Stimulated activated CD4-positive, alpha-beta T cell treated with anti-CD3 and anti-CD28 coated beads, Interleukin-4, amount 100 ng/mL, for 1 hour (primary cell): Measurements from ENCODE around the gene POC1A.
"Not testable (repeated sequence)": the region's sequence is repeated elsewhere in the genome, so short reads cannot be mapped to it uniquely, and the experiment has no call there.

Experiments
- DNase-seq: peaks from one replicate; pipeline ENCODE4 v3.0.0-alpha.2; 2020

Gene POC1A

DNA sequence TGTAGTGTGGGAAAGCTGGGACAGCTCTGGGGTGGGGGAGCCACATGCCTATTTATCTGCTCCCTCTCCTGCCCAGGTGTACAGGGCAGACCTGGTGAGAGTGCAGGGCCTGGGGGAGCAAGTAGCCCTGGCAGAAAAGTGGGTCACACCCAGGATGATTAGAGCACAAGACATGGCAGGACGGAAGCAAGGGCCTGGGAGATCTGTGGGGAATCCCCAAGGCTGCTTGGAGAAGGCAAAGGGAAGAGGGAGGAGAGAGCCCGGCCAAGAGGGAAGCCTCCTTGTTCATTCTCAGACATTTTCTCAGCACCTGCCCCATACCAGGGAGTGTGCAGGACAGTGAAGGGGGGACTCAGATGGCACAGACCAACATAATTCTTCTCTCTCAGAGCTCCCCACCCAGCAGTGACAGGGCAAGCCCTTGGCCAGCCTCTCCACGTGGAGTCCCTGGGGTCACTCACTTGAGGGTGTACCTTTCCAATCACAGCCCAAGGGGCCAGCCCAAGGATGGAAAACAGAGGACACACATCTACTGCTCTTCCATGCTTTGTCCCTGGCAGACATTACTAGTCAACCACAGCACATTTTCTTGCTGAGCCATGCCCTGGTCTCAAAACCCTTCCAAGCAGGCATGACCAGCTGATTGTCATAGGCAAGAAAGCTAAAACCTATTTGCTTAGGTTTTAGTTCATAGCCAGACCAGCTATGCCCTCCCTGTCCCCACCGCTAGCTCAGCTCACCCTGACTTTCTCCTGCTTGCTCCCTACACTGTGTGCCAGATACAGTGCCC, 92.9 kb downstream of the POC1A start:
- no peak for DNase-seq

DNA sequence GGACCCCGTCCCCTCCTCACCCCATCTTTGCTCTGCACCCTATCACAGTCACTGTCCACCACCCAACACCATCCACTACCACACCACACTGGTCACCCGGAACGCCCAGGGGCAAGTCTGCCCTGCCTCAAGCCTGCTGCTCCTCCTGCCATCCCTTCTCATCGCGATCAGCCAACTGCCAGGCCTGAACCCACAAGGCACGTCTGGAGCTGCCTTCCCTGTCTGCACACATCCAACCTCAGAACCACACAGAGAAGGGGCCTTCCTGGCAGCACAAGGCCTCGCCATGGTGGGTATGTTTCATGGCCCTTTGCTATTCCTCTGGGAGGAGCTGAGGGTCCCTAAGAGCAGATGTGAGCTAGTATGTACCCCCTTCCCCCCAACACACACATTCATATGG, 94.4 kb downstream of the POC1A start:
- DNase-seq: no peak

DNA sequence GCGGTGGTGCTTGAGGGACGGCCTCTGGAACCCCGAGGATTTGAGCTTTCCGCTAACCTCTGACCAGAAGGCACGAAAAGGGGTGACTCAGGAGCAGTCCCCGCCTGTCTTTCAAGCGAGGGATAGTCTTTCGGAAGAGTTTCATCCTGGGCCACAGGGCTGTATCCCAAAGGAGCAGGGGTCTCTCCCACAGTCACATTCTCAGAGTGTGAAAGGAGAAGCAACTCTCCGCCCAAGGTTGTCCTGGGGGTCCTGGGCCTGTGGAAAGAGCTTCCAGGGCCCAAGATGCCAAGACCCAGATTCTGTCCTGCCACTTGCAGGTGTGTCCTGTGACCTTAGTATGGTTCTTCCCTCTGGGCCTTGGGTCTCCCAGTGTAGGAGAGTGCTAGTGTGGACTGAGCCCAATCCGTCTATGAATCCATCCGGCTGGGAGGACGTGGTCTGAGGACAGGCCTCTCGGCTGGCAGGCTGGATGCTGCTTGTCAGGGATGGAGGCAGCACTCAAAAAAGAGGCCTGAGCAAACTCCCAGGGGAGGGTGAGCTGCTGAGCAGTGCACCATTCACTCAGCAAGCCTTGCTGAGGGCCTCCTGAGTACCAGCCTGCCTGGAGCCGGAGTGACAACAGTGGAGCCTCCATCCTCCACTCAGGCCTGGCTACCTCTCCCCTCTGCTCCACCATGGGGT, 96.3 kb downstream of the POC1A start:
- no peak for DNase-seq

DNA sequence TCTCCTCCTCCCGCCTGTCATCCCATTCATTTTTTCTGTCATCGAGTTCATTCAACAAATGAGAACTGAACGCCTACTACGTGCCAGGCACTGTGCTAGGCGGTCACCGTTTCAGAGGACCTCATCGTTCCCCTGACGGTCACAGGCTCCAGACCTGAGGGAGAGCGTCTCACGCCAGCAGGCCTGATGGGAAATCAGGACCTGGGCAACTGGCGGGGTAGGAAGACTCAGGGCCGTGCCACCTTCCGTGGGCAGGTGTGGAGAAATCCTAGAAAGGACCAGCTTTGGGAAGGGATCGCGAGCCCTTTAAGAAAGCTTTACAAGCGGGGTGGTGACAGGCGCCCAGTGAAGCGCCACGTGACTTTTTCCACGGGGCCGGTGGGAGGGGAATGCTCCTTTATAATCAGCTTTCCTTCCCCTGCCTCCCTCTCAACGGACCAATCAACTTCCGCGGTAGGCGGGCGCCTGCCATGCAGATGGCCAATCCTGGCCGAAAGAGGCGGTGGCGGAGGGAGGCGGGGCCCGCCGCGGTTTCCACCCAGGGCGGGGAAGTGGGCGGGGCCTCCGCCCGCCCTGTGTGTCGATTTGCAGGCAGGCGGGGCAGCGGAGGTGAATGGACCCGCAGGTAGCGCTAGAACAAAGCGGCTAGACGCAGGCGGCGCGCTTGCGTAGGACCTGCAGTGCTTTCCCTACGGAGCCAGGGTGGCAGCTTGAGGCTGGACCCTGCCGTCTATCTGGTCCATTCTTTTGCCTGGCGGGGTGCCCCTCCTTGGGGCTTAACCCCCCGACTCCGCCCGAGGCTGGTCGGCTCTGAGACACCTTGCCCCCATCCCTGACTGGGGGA, 97.0 kb downstream of the POC1A start:
- DNase-seq: peak; percentile 99

DNA sequence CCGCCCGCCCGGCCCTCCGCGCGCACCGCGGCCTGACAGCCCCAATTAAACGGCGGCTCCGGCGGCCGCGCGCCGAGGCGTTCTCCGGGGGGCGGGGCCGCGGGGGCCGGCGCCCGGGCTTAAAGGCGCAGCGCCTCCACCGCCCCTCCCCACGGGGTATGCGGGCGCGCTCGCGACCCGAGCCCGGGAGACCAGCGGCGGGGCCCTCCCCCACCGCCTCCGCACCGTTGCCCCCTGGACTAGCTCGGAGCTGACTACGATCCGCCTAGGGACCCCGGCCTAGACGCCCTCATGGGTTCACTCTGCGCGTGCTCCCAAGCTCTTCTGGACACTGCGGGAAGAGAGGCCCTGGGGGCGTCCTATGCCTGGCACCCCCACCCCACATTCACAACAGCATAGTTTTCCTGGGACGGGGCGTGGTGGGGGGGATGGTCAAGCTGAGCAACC, 97.7 kb downstream of the POC1A start, which contains the start of gene DUSP7:
Gene DUSP7 (minus strand): TSS at position 51 of the 447 bp plus-strand sequence. CDS start 205 bp downstream, outside the sequence.
- DNase-seq: peak; percentile 78

DNA sequence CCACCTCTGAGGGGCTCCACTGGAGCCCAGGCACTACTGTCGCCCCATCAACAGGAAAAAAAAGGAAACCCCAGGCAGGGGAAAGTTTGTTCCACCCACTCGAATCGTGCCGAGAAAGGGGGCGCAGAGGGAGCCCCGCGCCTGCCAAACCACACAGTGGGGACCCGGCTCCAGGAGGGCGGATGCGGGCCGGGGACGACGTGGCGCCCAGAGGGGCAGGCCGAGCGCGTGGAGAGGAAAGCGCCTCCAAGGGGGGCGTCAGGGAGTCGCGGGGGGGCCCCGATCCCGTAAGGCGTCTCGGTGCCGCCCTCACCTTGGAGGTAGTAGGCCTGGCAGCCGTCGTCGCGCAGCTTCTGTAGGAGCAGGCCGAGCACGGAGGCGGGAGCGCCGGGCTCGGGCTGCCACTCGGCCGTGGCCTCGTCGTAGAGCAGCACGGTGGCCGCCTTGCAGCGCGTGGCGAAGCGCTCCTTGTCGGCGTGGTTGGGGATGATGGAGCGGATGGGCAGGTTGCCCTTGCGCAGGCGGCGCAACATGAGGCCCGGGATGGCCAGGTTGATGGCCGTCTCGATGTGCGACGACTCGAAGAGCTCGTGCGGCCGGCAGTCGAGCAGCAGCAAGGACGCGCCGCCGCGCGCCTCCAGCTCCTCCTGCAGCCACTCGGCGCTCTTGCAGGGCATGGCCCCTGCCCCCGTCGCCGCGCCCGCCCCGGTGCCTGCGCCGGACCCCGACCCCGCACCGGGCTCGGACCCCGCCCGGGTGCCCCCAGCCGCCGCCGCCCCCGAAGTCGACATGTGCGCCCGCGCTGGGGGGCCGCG, 98.5 kb downstream of the POC1A start:
- peak; percentile 51 for DNase-seq

DNA sequence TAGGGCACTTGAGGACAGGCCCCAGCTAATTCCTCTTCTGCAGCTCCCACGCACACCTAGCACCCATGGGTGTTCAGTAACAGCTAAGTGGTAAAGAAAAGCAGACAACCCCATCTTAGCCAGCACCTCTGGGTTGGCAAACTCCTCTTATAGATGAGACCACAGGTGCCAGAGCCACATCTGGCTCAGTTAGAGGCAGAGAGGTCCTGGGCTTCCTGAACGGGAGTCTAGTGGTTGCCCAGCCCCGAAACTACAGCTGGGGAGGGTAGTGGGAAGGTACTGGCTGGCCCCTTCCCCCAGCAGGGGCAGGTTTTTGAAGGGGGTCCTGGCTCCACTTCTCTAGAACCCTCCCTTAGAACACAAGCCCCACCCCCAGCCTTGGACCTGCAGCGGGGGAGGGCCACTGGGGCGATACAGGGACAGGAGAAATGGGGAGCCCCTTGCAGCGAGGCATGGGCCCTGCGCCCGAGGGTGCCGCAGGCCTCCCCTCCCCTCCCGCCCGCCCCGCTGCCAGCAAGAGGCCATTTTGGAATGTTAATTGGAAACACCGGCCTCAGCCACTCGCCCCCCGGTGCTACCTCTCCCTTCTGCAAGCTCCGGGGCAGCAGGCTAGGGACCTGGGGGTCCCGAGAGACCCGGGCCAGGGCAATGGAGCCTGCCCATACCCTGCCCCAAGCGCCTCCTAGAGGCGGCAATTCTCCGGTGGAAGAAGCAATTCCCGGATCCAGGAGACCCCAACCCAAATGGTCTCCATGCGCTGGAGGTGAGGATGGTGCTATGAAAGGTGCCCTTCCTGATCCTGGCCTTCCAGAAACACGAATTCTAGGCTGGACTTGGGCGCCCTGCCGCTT, 99.3 kb downstream of the POC1A start:
- peak; percentile 13 for DNase-seq

DNA sequence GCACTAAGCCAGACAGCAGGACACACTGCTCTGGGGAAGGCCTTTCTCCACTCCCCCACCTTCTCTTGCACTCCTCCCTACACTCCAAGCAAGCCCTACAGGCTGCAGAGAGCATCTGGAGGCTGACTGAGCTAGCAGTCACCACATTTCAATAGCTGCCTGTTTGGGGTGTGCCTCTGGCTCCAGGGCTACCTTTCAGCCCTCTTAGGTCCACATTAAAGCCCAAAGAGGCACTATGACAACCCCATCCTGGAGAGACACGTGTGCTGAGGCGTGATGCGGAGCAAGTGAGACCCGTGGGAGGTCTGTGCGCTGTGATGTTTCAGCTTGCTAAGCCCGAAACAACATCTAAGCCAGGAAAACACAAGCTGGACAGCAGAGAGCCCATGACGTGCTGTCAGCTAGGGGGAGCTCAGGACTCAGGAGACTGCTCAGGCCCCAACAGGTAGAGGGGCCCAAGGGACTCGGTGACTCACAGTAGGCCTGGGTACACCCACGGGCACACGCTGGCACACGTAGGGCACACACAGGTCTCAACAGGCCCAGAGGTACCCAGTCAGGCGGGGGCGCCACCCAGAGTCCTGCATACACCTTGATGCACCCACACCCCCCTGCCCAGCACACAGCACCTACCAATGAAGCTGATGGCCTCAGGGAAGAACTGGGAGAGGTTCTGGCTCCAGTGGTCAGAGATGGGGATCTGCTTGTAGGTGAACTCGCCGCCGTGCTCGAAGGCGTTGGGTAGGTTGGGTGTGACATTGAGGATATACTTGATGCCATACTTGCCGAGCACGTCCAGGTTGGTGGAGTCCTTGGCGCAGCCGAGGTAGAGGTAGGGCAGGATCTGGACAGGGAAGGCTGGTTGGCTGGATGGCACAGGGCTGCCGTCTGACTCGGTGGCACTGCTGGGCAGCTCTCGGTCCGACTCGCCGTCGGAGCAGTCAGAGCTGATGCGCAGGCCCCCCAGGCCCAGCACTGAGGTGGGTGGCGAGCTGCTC, 100.6 kb downstream of the POC1A start:
- peak; percentile 58 for DNase-seq

DNA sequence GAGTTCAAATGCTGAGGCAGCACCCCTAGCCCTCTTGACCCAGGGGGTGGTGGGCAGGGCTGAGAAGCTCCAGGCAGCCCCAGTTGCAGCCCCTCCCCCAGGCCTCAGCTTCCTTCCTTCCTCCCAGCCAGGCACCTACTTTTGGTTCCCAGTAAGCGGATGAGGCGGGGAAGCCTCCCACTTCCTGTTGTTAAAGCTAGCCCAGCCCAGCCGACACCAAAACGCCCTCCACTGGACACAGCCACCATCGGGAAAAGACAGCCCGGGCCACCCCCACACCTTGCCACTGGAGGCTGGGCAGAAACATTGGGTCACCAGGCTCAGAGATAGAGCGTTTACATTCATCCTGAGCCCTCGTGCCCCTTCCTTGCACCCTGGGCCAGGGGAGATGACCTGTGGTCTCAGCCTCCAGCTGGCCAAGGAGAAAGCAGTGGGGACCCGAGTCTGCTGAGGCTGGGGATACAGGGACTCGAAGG, 101.4 kb downstream of the POC1A start:
- DNase-seq: peak; percentile 16

DNA sequence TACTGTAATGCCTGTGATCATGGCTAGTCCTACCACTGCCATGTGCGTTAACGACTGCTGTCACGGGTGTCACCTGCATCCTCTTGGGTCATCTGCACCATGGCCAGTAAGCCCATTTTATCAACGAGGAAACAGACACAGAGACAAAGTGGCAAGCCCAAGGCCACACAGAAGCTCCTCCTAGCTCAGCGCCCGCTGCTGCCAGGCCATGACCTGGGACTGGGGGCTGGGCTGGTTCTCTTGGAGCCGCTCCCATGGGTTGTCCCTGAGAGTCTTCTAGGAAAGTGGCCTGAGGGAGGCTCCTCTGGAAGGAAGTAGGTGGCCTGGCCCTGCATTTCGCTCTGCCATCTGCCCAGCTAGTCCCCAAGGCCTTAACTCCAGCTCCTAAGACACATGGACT, 102.8 kb downstream of the POC1A start:
- no peak for DNase-seq

DNA sequence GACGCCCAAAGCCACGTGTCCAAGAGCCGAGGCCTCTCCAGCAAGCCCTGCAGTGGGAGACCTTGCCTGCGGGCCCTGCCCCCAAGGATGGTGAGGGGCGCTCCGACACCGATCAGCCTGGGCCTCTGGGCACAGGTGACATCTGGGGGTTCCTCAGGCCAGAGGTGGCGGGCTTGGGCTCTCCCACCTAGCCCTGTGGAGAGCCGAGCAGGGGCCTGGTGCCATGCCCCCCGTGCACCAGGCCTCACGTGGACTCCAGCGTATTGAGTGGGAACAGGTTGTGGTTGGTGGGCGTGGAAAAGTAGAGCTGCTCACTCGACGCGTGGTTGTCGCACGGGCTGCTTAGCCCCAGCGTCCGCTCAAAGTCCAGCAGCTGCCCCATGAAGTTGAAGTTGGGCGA, 103.7 kb downstream of the POC1A start:
- DNase-seq: no peak

DNA sequence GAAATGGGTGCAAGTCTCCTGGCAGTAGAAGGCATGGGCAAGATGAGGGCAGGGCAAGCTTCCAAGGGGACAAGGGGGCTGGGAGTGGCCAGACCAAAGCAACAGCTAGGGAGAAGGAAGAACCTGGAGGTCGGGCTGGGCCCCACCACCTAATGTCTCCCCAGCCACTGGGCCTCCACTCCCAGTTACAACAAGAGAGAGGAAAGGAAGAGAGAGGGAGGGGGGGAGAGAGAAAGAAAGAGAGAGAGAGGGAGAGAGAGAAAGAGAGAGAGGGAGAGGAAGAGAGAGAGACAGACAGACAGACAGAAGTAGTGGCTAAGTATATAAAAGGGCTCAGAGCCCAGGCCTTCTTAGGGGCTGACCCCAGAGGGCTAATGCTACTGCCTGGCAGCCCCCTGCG, 104.7 kb downstream of the POC1A start:
- DNase-seq: no peak

DNA sequence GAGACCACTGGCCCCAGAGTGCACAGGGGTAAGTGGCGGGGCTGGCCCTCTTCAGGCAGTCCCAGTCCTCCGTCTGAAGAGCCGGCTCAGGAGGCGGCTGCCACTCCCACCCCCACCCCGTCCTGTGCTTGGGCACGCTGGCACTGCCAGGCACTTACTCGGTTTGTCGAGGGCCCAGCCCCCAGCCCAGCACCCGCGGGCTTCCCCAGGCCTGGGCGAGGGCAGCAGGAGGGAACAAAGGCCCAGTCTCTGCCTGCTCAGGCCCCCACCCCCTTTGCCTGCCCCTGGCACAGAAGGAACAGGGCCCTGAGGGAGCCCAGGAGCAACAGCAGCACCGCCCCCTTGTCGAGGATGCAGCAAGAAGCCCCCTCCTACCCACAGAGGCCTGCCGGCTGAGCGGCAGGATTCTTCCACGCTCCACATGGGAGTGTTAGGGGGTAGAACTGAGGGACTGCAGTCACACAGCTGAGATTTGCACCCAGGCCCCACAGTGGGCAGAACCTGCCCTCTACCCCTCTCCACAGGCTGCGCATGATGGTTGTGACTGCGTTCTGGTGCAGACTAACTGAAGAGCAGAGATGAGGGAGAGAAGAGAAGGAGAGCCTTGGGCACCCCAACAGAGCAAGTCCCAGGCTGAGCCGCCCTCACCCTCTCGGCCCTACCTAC, 106.8 kb downstream of the POC1A start:
- no peak for DNase-seq

DNA sequence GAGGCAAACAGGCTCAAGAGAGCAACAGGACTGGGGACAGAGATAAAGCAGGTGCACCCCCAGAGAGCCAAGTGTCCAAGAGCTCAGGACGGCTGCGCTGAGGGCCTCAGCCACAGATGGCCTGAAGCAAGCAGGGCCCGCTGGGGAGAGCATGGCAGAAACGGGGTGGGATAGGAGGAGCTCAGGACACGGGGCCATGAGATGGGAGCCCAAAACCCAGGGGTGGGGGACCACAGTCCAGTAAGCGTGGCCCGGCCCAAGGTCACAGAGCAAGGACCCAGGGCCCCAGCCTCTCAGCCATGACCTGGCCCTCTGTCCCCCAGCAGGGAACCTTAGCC, 107.4 kb downstream of the POC1A start:
- DNase-seq: no peak

DNA sequence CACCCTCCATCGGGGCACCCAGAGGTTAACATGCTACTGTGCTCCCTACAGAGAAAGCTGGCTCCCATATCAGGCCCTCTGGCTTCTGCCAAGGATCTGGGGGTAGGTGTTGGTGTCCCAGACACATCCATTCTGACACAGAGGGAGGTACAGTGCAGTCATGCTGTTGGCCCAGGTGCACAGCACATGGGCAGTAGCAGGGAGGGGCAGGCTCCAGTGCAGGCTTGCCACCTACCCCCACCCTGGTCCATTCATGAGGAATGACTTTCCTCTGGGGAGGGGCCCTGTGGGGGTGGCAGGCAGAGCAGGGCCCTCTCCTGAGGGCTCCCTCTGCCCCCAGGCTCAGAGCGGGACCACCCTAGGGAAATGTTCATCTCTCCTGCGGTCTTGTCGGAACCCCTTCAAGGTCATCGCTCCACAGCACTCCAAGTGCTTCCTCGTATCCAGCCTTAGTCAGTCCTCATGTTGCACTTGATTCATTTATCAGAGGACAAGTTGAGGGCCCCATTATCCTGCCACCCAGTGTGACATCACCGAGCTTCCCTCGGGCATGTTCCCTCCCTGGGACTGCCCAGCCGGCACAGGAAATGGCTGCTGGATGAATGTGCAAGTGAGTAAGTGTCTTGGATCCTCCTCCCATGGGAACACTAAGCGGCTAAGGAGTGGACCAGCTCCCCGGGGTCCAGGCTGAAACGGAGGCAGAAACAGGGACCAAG, 107.9 kb downstream of the POC1A start:
- no peak for DNase-seq

DNA sequence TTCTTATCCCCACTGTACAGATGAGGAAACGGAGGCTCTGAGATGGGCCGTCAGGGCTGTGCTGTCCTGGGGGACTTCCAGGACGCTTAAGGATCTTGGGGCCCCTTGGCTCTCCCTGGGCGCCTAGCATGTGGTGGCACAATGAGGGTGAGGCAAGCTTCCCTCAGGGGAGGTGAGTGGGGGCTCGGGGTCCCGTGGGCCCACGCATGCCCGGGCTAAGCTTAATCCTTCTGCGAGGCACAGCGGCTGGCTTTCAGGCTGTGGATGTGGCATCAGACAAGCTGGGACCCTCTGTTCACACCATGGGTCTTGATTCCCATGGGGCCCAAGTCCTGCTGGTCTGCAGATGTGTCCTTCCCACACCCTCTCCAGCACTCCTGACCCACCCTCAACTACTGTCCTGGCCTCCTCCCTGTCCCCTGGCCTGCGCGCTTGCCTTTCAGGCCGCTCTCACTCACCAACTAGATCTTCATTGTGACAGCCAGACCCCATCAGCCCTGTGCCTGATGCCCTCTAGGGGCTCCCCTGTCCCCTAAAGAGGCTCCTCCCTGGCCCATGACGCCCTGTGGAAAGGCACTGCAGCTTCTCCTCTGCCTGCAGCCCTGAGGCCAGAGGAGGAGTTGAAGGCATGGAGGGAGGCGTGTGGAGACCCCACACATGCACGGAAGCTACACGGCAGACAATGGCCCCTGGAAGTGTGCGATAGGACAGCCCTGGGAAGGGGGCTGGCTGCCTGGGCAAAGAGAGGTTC, 109.2 kb downstream of the POC1A start:
- no peak for DNase-seq

DNA sequence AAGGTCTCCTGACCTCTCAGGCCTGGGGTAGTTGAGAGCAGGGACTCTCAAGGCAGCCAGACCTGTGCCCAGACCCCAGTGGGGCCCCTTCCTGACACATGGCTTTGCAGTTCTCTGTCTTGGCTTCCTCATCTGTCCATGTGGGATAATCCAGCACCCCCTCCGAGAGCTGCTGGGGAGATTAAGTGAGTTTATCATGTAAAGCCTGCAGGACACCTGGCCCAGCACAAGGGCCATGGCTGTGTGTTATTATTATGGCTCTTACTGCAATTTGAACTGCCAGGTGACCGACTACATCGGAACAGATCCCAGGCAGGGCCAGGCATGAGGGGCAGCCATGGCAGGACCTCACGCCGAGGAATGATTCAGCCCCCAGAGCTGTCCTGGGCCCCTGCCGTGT, 110.5 kb downstream of the POC1A start:
- no peak for DNase-seq

DNA sequence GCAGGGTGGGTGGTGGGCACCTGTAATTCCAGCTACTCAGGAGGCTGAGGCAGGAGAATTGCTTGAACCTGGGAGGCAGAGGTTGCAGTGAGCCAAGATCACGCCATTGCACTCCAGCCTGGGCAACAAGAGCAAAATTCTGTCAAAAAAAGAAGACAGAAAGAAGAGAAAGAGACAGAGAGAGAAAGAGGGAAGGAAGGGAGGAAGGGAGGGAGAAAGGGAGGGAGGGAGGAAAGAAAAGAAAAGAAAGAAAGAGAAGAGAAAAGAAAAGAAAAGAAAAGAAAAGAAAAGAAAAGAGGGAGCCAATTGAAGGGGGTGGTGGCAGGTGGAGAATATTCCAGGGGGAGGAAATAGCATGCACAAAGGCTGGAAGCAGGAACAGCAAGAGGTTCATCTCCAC, 111.2 kb downstream of the POC1A start:
- DNase-seq: not testable (repeated sequence)
